ENCODE measurements around the gene AREL1.

Gene AREL1

DNA sequence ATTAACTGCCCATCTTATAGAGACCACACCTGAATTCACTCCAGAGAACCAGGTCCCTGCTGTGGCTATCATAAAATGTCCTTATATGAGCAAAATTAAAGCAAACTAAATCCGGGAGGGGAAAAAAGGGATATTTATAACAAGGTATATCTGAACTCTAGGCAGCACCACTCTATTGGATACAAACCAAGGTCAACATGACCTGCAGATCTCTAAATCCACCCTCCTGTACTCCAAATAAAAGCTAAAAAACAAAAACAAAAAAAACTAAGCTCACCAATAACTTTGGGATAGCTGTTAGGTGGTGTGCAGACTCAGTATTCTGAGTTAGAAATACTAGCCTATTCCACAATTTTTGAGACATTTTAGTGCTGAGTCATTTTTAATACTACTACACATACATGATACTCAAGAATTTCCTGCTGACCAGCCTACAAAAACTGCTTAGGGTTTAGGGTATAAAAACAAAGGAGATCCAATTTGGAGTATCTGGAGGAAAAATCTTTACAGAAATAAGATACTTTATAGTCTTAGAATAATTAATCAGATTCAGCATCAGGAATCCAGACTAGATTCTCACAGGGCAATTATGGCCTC, 54.2 kb downstream of the AREL1 start:
- POLR2A ChIA-PET, result interaction anchor here (0.6 kb wide), 1 partner anchor 160 kb away, joined by 3 read pairs; no protein-coding TSS in a partner anchor
- H3K9me3 ChIP-seq (ENCODE audit: control insufficient read depth, insufficient read depth, low read depth, low read length), result no peaks in the 10 kb centered on the region
- CTCF ChIA-PET, result no interaction called here
- H3K27ac ChIP-seq (ENCODE audit: extremely low read depth, low read depth, low read length), result no peak overlapping the region
- TF ChIP-seq ZNF175 (tag by site-specific recombination; IDR thresholded peaks at IDR 0.05), result no peak
- TF ChIP-seq ZNF670 (tag by site-specific recombination; IDR thresholded peaks at IDR 0.05; ENCODE audit: low read depth), result no peak
- H3K4me3 ChIP-seq (ENCODE audit: low read depth, low read length), result no peak overlapping the region
- H3K36me3 ChIP-seq (ENCODE audit: control insufficient read depth in 2 of 2, insufficient read depth in 1 of 2, low read length in 2 of 2), result peaks cover 4 to 62% of the 10 kb centered on the region in 2 experiments; a peak in 2 of 3 replicates
- H3K4me1 ChIP-seq (ENCODE audit: control insufficient read depth, insufficient read depth, low read length), result no peaks in the 10 kb centered on the region

DNA sequence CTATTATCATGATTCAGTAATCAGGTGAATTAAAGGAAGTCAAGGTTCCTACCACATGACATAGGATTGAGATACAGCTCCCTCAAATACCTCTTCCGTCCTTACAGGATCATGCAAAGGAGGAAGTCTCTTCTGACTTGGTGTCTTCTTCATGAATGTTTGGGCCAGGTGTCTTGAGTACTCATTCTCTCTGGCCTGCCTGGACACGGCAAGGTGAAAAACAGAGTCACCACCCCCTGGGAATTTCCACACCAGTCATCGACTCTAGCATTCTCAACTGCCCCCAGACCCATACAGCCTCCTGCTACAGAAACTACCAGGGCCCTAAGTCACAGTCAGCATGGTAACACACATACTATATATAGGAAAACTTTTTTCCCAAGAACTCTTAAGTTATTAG, 55.9 kb downstream of the AREL1 start:
- Histone ChIP-seq H3K4me1 (ENCODE audit: control insufficient read depth, insufficient read depth, low read length) (no peaks in the 10 kb centered on the region), H3K36me3 (ENCODE audit: control insufficient read depth in 2 of 2, insufficient read depth in 1 of 2, low read length in 2 of 2) (peaks cover 4 to 49% of the 10 kb centered on the region in 2 experiments; a peak in 2 of 3 replicates), H3K9me3 (ENCODE audit: control insufficient read depth, insufficient read depth, low read depth, low read length) (no peaks in the 10 kb centered on the region), H3K27ac (ENCODE audit: extremely low read depth, low read depth, low read length) (no peak overlapping the region), H3K4me3 (ENCODE audit: low read depth, low read length) (no peak overlapping the region)
- ChIA-PET POLR2A (no interaction called here), CTCF (interaction anchor here (0.5 to 0.7 kb wide), 2 partner anchors 45 to 53 kb away, joined by 3 read pairs; no protein-coding TSS in a partner anchor)
- TF ChIP-seq SCRT1 (tag by site-specific recombination; IDR thresholded peaks at IDR 0.05; ENCODE audit: borderline replicate concordance), result no peak
- no peak for TF ChIP-seq ZNF677 (tag by site-specific recombination; IDR thresholded peaks at IDR 0.05)
- no peak for TF ChIP-seq ZBTB11 (tag by site-specific recombination; conservative IDR thresholded peaks at IDR 0.05; ENCODE audit: low read depth)
- no peak for TF ChIP-seq ZNF558 (tag by site-specific recombination; IDR thresholded peaks at IDR 0.05)
- no peak for TF ChIP-seq ZNF37A (tag by site-specific recombination; IDR thresholded peaks at IDR 0.05)
- TF ChIP-seq ZNF629 (tag by site-specific recombination; IDR thresholded peaks at IDR 0.05), result no peak
- TF ChIP-seq SP7 (tag by site-specific recombination; IDR thresholded peaks at IDR 0.05), result no peak

GRCh38 chr14:74655599-74656395, 57.1 kb downstream of the AREL1 start:
- Histone ChIP-seq H3K4me3 (ENCODE audit: low read depth, low read length) (no peak overlapping the region), H3K27ac (ENCODE audit: extremely low read depth, low read depth, low read length) (no peak overlapping the region), H3K4me1 (ENCODE audit: control insufficient read depth, insufficient read depth, low read length) (no peaks in the 10 kb centered on the region), H3K9me3 (ENCODE audit: control insufficient read depth, insufficient read depth, low read depth, low read length) (no peaks in the 10 kb centered on the region), H3K36me3 (ENCODE audit: control insufficient read depth in 2 of 2, insufficient read depth in 1 of 2, low read length in 2 of 2) (peaks cover 4 to 37% of the 10 kb centered on the region in 2 experiments; a peak in 2 of 3 replicates)
- TF ChIP-seq ZNF560 (tag by site-specific recombination; IDR thresholded peaks at IDR 0.05; ENCODE audit: borderline replicate concordance) (no peak), ZNF302 (tag by site-specific recombination; IDR thresholded peaks at IDR 0.05; ENCODE audit: low read depth) (no peak), ZNF19 (tag by site-specific recombination; IDR thresholded peaks at IDR 0.05; ENCODE audit: low read depth) (no peak), ZNF423 (tag by site-specific recombination; IDR thresholded peaks at IDR 0.05) (no peak), ZNF24 (tag by site-specific recombination; IDR thresholded peaks at IDR 0.05) (no peak), ZNF266 (tag by site-specific recombination; IDR thresholded peaks at IDR 0.05; ENCODE audit: low read depth) (no peak), ZNF221 (tag by site-specific recombination; IDR thresholded peaks at IDR 0.05; ENCODE audit: borderline replicate concordance) (no peak), ZNF146 (tag by site-specific recombination; IDR thresholded peaks at IDR 0.05) (no peak), ZNF837 (tag by site-specific recombination; IDR thresholded peaks at IDR 0.05) (no peak), ZBTB7A (tag by site-specific recombination; IDR thresholded peaks at IDR 0.05; ENCODE audit: low read depth) (no peak), SCRT1 (tag by site-specific recombination; IDR thresholded peaks at IDR 0.05; ENCODE audit: borderline replicate concordance) (no peak), ZXDB (tag by site-specific recombination; IDR thresholded peaks at IDR 0.05) (no peak), ZNF501 (tag by site-specific recombination; IDR thresholded peaks at IDR 0.05) (no peak), KLF7 (tag by site-specific recombination; IDR thresholded peaks at IDR 0.05; ENCODE audit: borderline replicate concordance) (no peak), ZNF416 (tag by site-specific recombination; IDR thresholded peaks at IDR 0.05) (no peak), ZNF529 (tag by site-specific recombination; IDR thresholded peaks at IDR 0.05; ENCODE audit: insufficient replicate concordance) (no peak)
- TF ChIP-seq, protein P1, sequence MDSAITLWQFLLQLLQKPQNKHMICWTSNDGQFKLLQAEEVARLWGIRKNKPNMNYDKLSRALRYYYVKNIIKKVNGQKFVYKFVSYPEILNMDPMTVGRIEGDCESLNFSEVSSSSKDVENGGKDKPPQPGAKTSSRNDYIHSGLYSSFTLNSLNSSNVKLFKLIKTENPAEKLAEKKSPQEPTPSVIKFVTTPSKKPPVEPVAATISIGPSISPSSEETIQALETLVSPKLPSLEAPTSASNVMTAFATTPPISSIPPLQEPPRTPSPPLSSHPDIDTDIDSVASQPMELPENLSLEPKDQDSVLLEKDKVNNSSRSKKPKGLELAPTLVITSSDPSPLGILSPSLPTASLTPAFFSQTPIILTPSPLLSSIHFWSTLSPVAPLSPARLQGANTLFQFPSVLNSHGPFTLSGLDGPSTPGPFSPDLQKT (IDR thresholded peaks at IDR 0.05; ENCODE audit: borderline replicate concordance, low read depth, low read length), result no peak
- CTCF ChIA-PET, result no interaction called here
- POLR2A ChIA-PET, result no interaction called here
